Epithelial cell of proximal tubule (primary cell): ENCODE measurements around the gene MED12. TPM values are rescaled to one million over a fixed set of nuclear protein-coding genes. Genes with fewer than 3 reads are reported as not detected.

ENCODE experiments used
- DNase-seq: peaks from one replicate; pipeline ENCODE4 v3.0.0-alpha.2; 2011; ENCODE audit warnings: low read depth
- H3K4me3 ChIP-seq: 2 replicates; pipeline ENCODE4 v1.5.1; 2011; ENCODE audit warnings: low read depth, mild to moderate bottlenecking, low read length
- total RNA-seq: library from RNA; depleted of rRNA; stranded (reverse); fragments of >200 nt; gene quantifications from 2 replicates; pipeline ENCODE4 v1.2.3, GENCODE V29; 2015
- TF ChIP-seq, protein P1 (sequence below): conservative IDR thresholded peaks from 2 replicates; pipeline ENCODE4 v1.5.1; 2012; ENCODE audit warnings: low read depth, mild to moderate bottlenecking, low read length

Gene MED12
- total RNA-seq, 1 donor from 2014 or later: 13.4 TPM

DNA sequence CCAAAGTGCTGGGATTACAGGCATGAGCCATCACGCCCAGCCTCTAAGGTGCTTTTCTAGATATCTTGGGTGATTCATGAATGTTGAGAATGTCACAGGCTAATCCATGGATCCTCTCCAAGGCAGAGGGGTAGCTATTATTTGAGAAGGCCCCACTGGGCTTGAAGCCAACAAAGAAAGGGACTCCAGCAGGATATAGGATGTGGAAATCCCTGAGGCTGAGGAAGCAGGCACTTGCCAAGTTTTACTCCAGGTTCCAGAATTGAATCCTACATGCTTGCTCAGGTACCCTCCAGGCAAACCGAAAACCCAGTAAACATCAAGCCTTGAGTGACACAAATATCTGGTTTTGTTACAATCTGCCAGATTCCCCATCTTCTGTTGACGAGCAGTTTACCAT lies 42.1 kb downstream of the MED12 start:
- DNase-seq: no peak
- no peak overlapping the region for H3K4me3 ChIP-seq
- TF ChIP-seq, protein P1, sequence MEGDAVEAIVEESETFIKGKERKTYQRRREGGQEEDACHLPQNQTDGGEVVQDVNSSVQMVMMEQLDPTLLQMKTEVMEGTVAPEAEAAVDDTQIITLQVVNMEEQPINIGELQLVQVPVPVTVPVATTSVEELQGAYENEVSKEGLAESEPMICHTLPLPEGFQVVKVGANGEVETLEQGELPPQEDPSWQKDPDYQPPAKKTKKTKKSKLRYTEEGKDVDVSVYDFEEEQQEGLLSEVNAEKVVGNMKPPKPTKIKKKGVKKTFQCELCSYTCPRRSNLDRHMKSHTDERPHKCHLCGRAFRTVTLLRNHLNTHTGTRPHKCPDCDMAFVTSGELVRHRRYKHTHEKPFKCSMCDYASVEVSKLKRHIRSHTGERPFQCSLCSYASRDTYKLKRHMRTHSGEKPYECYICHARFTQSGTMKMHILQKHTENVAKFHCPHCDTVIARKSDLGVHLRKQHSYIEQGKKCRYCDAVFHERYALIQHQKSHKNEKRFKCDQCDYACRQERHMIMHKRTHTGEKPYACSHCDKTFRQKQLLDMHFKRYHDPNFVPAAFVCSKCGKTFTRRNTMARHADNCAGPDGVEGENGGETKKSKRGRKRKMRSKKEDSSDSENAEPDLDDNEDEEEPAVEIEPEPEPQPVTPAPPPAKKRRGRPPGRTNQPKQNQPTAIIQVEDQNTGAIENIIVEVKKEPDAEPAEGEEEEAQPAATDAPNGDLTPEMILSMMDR: no peak

DNA sequence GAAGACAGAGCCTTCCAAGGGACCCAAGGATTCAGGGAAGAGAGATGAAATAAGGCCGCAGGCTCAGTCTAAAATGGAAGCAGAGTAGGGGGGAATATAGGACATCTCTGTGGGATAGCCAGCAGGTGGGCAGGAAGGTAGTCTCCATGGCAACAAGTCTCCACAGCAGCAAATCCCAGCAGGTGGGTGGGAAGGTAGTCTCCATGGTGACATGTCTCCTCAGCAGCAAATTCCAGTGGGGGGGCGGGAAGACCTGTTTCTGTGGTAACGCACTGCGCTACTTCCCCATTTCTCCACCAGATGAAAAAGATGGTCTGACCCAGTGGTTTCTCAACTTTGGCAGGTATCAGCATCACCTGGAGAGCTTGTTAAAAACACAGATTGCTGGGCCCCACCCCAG lies 44.6 kb downstream of the MED12 start:
- TF ChIP-seq, protein P1: no peak
- no peak overlapping the region for H3K4me3 ChIP-seq
- no peak for DNase-seq

DNA sequence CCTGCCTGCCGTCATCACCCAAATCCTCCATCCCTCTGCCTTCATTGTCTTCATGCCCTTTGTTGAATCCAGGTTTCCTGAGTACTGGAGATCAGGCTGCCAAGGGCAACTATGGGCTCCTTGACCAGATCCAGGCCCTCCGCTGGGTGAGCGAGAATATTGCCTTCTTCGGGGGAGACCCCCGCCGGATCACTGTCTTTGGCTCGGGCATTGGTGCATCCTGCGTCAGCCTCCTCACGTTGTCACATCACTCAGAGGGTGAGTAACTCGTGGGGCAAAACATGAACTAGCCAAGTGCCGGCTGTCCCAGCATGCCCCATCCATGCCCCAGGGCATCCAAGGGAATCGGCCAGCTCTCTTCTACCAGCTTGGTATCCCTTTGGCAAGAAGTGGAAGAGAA lies 45.7 kb downstream of the MED12 start:
- no peak for DNase-seq
- TF ChIP-seq, protein P1: no peak
- H3K4me3 ChIP-seq: no peak overlapping the region

DNA sequence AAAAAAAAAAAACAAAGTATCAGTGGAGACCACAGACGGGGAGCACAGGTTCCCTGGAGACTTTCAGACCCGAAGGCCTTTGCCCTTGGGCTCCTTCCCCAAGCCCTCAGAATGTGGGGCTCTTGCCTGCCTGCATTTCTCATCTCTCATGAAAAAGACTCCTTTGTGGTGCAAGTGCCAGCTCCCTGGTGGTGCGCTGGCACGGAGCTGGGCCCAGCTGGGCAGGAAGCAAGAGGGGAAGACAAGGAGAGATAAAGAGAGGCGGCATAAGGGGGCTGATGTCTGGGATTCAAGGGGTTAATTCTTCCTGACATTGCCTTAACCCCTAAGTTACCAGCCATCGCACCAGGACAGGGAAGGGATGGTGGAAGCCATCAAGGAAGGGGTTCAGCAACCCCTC lies 48.1 kb downstream of the MED12 start:
- H3K4me3 ChIP-seq: no peak overlapping the region
- DNase-seq: no peak
- TF ChIP-seq, protein P1: no peak

DNA sequence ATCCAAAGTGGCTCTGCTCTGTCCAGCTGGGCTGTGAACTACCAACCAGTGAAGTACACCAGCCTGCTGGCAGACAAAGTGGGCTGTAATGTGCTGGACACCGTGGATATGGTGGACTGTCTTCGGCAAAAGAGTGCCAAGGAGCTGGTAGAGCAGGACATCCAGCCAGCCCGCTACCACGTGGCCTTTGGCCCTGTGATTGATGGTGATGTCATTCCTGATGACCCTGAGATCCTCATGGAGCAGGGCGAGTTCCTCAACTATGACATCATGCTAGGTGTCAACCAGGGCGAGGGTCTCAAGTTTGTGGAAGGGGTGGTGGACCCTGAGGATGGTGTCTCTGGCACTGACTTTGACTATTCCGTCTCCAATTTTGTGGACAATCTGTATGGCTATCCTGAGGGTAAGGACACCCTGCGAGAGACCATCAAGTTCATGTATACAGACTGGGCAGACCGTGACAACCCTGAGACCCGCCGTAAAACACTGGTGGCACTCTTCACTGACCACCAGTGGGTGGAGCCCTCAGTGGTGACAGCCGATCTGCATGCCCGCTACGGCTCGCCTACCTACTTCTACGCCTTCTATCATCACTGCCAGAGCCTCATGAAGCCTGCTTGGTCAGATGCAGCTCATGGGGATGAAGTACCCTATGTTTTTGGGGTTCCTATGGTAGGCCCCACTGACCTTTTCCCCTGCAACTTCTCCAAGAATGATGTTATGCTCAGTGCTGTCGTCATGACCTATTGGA lies 48.8 kb downstream of the MED12 start:
- no peak for DNase-seq
- H3K4me3 ChIP-seq: no peak overlapping the region
- TF ChIP-seq, protein P1: no peak

DNA sequence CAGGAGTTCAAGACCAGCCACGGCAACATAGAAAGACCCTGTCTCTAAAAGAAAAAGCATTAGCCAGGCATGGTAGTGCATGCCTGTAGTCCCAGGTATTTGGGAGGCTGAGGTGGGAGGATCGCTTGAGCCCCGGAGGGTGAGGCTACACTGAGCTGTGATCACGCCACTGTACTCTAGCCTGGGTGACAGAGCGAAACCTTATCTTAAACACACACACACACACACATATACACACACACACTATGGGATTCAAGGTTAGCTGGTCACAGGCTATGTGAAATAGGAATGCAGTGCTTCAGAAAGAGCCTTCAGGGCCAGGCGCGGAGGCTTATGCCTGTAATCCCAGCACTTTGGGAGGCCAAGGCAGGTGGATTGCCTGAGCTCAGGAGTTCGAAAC lies 49.7 kb downstream of the MED12 start:
- no peak for DNase-seq
- TF ChIP-seq, protein P1: no peak
- no peak overlapping the region for H3K4me3 ChIP-seq

DNA sequence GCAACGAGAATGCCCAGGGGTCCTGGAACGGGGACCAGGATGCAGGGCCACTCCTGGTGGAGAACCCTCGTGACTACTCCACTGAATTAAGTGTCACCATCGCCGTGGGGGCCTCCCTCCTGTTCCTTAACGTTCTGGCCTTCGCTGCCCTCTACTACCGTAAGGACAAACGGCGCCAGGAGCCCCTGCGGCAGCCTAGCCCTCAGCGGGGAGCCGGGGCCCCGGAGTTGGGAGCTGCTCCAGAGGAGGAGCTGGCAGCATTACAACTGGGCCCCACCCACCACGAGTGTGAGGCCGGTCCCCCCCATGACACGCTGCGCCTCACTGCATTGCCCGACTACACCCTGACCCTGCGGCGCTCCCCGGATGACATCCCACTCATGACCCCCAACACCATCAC lies 51.2 kb downstream of the MED12 start:
- no peak overlapping the region for H3K4me3 ChIP-seq
- TF ChIP-seq, protein P1: no peak
- no peak for DNase-seq
